ENCODE measurements around the gene FNDC3A. TPM values are rescaled to one million over a fixed set of nuclear protein-coding genes. Genes with fewer than 3 reads are reported as not detected.
"Not testable (repeated sequence)": the region's sequence is repeated elsewhere in the genome, so short reads cannot be mapped to it uniquely, and the experiment has no call there.

FNDC3A gene
- total and polyA plus RNA-seq, 12 donors, result 24.4 to 91.2 (median 62.4) TPM

GRCh38 chr13:49060678-49061387 lies 85.1 kb downstream of the FNDC3A start:
- H3K27ac ChIP-seq, result no peak overlapping the region
- no peaks in the 10 kb centered on the region for H3K36me3 ChIP-seq (replicated peaks in 1 of 2)
- no peak for DNase-seq
- no peaks in the 10 kb centered on the region for H3K27me3 ChIP-seq
- TF ChIP-seq, protein P1, sequence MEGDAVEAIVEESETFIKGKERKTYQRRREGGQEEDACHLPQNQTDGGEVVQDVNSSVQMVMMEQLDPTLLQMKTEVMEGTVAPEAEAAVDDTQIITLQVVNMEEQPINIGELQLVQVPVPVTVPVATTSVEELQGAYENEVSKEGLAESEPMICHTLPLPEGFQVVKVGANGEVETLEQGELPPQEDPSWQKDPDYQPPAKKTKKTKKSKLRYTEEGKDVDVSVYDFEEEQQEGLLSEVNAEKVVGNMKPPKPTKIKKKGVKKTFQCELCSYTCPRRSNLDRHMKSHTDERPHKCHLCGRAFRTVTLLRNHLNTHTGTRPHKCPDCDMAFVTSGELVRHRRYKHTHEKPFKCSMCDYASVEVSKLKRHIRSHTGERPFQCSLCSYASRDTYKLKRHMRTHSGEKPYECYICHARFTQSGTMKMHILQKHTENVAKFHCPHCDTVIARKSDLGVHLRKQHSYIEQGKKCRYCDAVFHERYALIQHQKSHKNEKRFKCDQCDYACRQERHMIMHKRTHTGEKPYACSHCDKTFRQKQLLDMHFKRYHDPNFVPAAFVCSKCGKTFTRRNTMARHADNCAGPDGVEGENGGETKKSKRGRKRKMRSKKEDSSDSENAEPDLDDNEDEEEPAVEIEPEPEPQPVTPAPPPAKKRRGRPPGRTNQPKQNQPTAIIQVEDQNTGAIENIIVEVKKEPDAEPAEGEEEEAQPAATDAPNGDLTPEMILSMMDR (IDR thresholded peaks at IDR 0.05), result no peak
- no peak for TF ChIP-seq POLR2A (IDR thresholded peaks at IDR 0.05)
- no peaks in the 10 kb centered on the region for H3K9me3 ChIP-seq (replicated peaks in 1 of 3)
- intact Hi-C loops (cut with DNase I), result no loop called here
- WGBS, 4 donors, result 92 to 97% (median 96%) methylated on average over 3 of the region's 3 CpGs
- H3K4me1 ChIP-seq (replicated peaks in 1 of 2), result peaks cover 0 to 5% of the 10 kb centered on the region in 2 donors
- H3K4me3 ChIP-seq, result no peak overlapping the region

- H3K4me1 ChIP-seq (replicated peaks in 1 of 2); H3K27me3 ChIP-seq; DNase-seq; H3K27ac ChIP-seq; H3K4me3 ChIP-seq; H3K9me3 ChIP-seq (replicated peaks in 1 of 3); H3K36me3 ChIP-seq (replicated peaks in 1 of 2); intact Hi-C loops (cut with DNase I): not testable (repeated sequence)
Observed at GRCh38 chr13:49061388-49061752, 85.7 kb downstream of the FNDC3A start.

DNA sequence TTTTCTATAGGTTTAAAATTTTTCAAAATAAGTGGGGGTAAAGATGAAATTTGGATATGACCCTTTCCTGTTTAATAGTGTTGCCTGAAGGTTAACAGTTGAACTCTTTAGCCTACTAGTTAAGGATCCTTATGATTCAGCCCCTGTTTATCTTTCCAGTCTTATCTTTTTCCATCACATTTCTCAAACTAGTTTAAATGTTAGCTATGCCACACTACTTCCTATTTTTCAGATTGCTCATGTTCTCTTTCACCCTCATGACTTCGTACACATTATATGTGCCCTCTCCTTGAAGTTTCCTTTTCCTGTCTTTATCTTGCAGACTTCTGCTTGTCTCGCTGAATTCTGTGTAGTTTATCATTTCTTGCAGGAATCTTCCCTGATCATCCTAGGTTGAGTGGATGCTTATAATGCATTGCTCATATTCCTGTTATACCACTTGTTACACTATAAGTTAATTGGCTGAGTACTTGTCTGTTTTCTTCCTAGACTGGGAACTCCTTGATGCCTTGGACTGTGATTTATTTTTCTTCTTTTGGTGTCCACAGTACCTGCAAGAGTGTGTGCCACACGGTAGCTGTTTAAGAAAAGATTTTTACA lies 86.7 kb downstream of the FNDC3A start:
- 49 to 58% (median 55%) methylated on average over 3 of the region's 3 CpGs for WGBS, 4 donors
- Histone ChIP-seq H3K4me1 (replicated peaks in 1 of 2) (peaks cover 0 to 5% of the 10 kb centered on the region in 2 donors), H3K27me3 (no peaks in the 10 kb centered on the region)

DNA sequence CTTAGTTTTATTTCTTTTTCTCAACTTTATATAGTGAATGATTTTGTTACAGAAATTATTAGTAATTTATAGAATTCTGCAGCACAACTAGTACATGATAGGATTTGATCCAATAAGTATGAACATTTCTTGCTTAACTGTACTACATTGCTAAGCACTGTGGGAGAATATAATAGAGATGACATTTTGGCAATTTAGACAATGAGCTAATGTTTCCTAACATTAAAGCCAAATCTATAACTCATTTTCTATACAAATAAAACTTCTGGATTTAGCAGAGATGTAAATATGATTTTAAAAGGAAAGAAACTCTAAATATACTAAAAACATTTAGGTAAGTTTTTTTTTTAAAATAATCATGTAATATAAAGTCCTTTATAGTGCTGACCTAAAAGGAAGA lies 87.3 kb downstream of the FNDC3A start:
- TF ChIP-seq POLR2A (IDR thresholded peaks at IDR 0.05), result no peak
- TF ChIP-seq, protein P1 (IDR thresholded peaks at IDR 0.05), result no peak
- H3K27ac ChIP-seq, result no peak overlapping the region
- DNase-seq, result no peak
- no peaks in the 10 kb centered on the region for H3K27me3 ChIP-seq
- intact Hi-C loops (cut with DNase I), result no loop called here
- H3K9me3 ChIP-seq (replicated peaks in 1 of 3), result no peaks in the 10 kb centered on the region
- no peaks in the 10 kb centered on the region for H3K36me3 ChIP-seq (replicated peaks in 1 of 2)
- H3K4me1 ChIP-seq (replicated peaks in 1 of 2), result peaks cover 0 to 5% of the 10 kb centered on the region in 2 donors
- H3K4me3 ChIP-seq, result no peak overlapping the region

More for the DNA sequence above, 86.7 kb downstream of the FNDC3A start:
- TF ChIP-seq, protein P1 (IDR thresholded peaks at IDR 0.05), result no peak
- H3K4me3 ChIP-seq, result no peak overlapping the region
- no peaks in the 10 kb centered on the region for H3K9me3 ChIP-seq (replicated peaks in 1 of 3)
- no peak overlapping the region for H3K27ac ChIP-seq
- H3K36me3 ChIP-seq (replicated peaks in 1 of 2), result no peaks in the 10 kb centered on the region
- no peak for DNase-seq
- intact Hi-C loops (cut with DNase I), result no loop called here

DNA sequence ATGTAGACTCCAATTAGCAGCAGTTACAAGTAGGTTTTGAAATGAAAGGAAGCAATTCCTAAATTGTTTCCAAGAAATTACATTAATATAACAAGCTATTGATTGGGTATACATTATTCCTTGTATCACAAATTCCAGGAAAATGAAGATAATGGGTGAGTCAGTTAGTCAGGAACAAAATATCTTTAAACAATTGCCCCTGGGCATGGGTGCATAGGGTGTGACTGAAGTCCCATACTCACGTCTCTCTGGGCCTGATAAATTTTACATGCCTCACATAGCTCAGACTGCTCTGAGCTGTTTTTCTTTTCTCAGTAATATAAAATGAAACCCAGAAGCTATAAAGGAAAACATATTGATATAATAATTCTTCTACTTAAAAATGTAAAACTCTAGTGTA lies 87.8 kb downstream of the FNDC3A start:
- H3K36me3 ChIP-seq (replicated peaks in 1 of 2), result no peaks in the 10 kb centered on the region
- TF ChIP-seq POLR2A (IDR thresholded peaks at IDR 0.05), result no peak
- TF ChIP-seq, protein P1 (IDR thresholded peaks at IDR 0.05), result no peak
- no peaks in the 10 kb centered on the region for H3K9me3 ChIP-seq (replicated peaks in 1 of 3)
- 72 to 93% (median 78%) methylated on average over 1 of the region's 1 CpG for WGBS, 4 donors
- DNase-seq, result no peak
- no peak overlapping the region for H3K27ac ChIP-seq
- intact Hi-C loops (cut with DNase I), result no loop called here
- peaks cover 0 to 5% of the 10 kb centered on the region in 2 donors for H3K4me1 ChIP-seq (replicated peaks in 1 of 2)
- no peak overlapping the region for H3K4me3 ChIP-seq
- H3K27me3 ChIP-seq, result no peaks in the 10 kb centered on the region
